ENCODE measurements around the gene CCDC18. TPM values are rescaled to one million over a fixed set of nuclear protein-coding genes. Genes with fewer than 3 reads are reported as not detected.
"Not testable (repeated sequence)": the region's sequence is repeated elsewhere in the genome, so short reads cannot be mapped to it uniquely, and the experiment has no call there.

Gene CCDC18
- total RNA-seq, 1 donor, result 6.2 TPM

- Histone ChIP-seq H2AFZ (ENCODE audit: low read length) (no peak overlapping the region), H3K79me2 (ENCODE audit: insufficient read depth, low read length) (peaks cover 8% of the 10 kb centered on the region), H3K36me3 (ENCODE audit: insufficient read depth, low read length) (peaks cover 38% of the 10 kb centered on the region), H3K27ac (ENCODE audit: low read depth, low read length) (no peak overlapping the region), H3K4me3 (ENCODE audit: insufficient read depth, low read length) (no peak overlapping the region), H3K4me2 (ENCODE audit: insufficient read depth, low read length) (no peak overlapping the region), H3K9me3 (ENCODE audit: low read depth, low read length) (no peaks in the 10 kb centered on the region), H3K4me1 (ENCODE audit: insufficient read depth, low read length) (peaks cover 9% of the 10 kb centered on the region), H4K20me1 (ENCODE audit: insufficient read depth, low read length) (no peaks in the 10 kb centered on the region), H3K27me3 (ENCODE audit: insufficient read depth, low read length) (no peaks in the 10 kb centered on the region)
- no peak for DNase-seq (ENCODE audit: insufficient read length, low spot score, missing footprints)
- no peak for TF ChIP-seq CTCF (IDR thresholded peaks at IDR 0.05; ENCODE audit: extremely low read depth, low read depth, low read length)
These were observed 27.7 kb upstream of the CCDC18 start for GRCh38 chr1:93152835-93153234.

GRCh38 chr1:93154898-93155297 lies 25.6 kb upstream of the CCDC18 start:
- no peaks in the 10 kb centered on the region for H3K27me3 ChIP-seq (ENCODE audit: insufficient read depth, low read length)
- no peaks in the 10 kb centered on the region for H3K4me1 ChIP-seq (ENCODE audit: insufficient read depth, low read length)
- H3K27ac ChIP-seq (ENCODE audit: low read depth, low read length), result peak overlapping the region; percentile 34
- H3K36me3 ChIP-seq (ENCODE audit: insufficient read depth, low read length), result peaks cover 47% of the 10 kb centered on the region
- peaks cover 16% of the 10 kb centered on the region for H3K79me2 ChIP-seq (ENCODE audit: insufficient read depth, low read length)
- no peak overlapping the region for H3K4me3 ChIP-seq (ENCODE audit: insufficient read depth, low read length)
- no peak overlapping the region for H2AFZ ChIP-seq (ENCODE audit: low read length)
- H3K4me2 ChIP-seq (ENCODE audit: insufficient read depth, low read length), result no peak overlapping the region
- TF ChIP-seq CTCF (IDR thresholded peaks at IDR 0.05; ENCODE audit: extremely low read depth, low read depth, low read length), result no peak
- no peaks in the 10 kb centered on the region for H3K9me3 ChIP-seq (ENCODE audit: low read depth, low read length)
- no peaks in the 10 kb centered on the region for H4K20me1 ChIP-seq (ENCODE audit: insufficient read depth, low read length)
- DNase-seq (ENCODE audit: insufficient read length, low spot score, missing footprints), result no peak

- Histone ChIP-seq H3K4me2 (ENCODE audit: insufficient read depth, low read length) (no peak overlapping the region), H3K4me3 (ENCODE audit: insufficient read depth, low read length) (no peak overlapping the region), H3K27me3 (ENCODE audit: insufficient read depth, low read length) (no peaks in the 10 kb centered on the region), H3K79me2 (ENCODE audit: insufficient read depth, low read length) (peaks cover 20% of the 10 kb centered on the region), H3K4me1 (ENCODE audit: insufficient read depth, low read length) (no peaks in the 10 kb centered on the region), H2AFZ (ENCODE audit: low read length) (no peak overlapping the region), H3K9me3 (ENCODE audit: low read depth, low read length) (no peaks in the 10 kb centered on the region), H3K27ac (ENCODE audit: low read depth, low read length) (peak overlapping the region; percentile 34), H4K20me1 (ENCODE audit: insufficient read depth, low read length) (no peaks in the 10 kb centered on the region), H3K36me3 (ENCODE audit: insufficient read depth, low read length) (peaks cover 46% of the 10 kb centered on the region)
- TF ChIP-seq CTCF (IDR thresholded peaks at IDR 0.05; ENCODE audit: extremely low read depth, low read depth, low read length), result no peak
- DNase-seq (ENCODE audit: insufficient read length, low spot score, missing footprints), result peak; percentile 14
These were observed 25.2 kb upstream of the CCDC18 start for GRCh38 chr1:93155335-93155734.

- Histone ChIP-seq H3K36me3 (ENCODE audit: insufficient read depth, low read length) (peaks cover 41% of the 10 kb centered on the region), H3K4me3 (ENCODE audit: insufficient read depth, low read length) (no peak overlapping the region), H3K4me1 (ENCODE audit: insufficient read depth, low read length) (no peaks in the 10 kb centered on the region), H2AFZ (ENCODE audit: low read length) (no peak overlapping the region), H3K9me3 (ENCODE audit: low read depth, low read length) (no peaks in the 10 kb centered on the region), H3K79me2 (ENCODE audit: insufficient read depth, low read length) (peaks cover 56% of the 10 kb centered on the region), H4K20me1 (ENCODE audit: insufficient read depth, low read length) (peaks cover 7% of the 10 kb centered on the region), H3K27me3 (ENCODE audit: insufficient read depth, low read length) (no peaks in the 10 kb centered on the region), H3K27ac (ENCODE audit: low read depth, low read length) (no peak overlapping the region), H3K4me2 (ENCODE audit: insufficient read depth, low read length) (no peak overlapping the region)
- DNase-seq (ENCODE audit: insufficient read length, low spot score, missing footprints), result no peak
- no peak for TF ChIP-seq CTCF (IDR thresholded peaks at IDR 0.05; ENCODE audit: extremely low read depth, low read depth, low read length)
These were observed 21.2 kb upstream of the CCDC18 start for GRCh38 chr1:93159337-93159736.

- not testable (repeated sequence) for H3K27ac ChIP-seq (ENCODE audit: low read depth, low read length); H3K4me3 ChIP-seq (ENCODE audit: insufficient read depth, low read length); H3K9me3 ChIP-seq (ENCODE audit: low read depth, low read length); H3K4me1 ChIP-seq (ENCODE audit: insufficient read depth, low read length); DNase-seq (ENCODE audit: insufficient read length, low spot score, missing footprints); H3K4me2 ChIP-seq (ENCODE audit: insufficient read depth, low read length); H3K27me3 ChIP-seq (ENCODE audit: insufficient read depth, low read length); H2AFZ ChIP-seq (ENCODE audit: low read length)
- peaks cover 23% of the 10 kb centered on the region for H3K36me3 ChIP-seq (ENCODE audit: insufficient read depth, low read length)
- peaks cover 90% of the 10 kb centered on the region for H3K79me2 ChIP-seq (ENCODE audit: insufficient read depth, low read length)
- peaks cover 16% of the 10 kb centered on the region for H4K20me1 ChIP-seq (ENCODE audit: insufficient read depth, low read length)
These were observed 17.2 kb upstream of the CCDC18 start for GRCh38 chr1:93163314-93163713.
